Measurements from ENCODE around the gene ACTR10. TPM values are rescaled to one million over a fixed set of nuclear protein-coding genes. Genes with fewer than 3 reads are reported as not detected.

The ACTR10 gene
- total and polyA plus RNA-seq, 9 of the 15 experiments (the other 6 are each of a cell fraction or from before 2014, with no cell fraction given), result 22.0 to 66.1 (median 34.1) TPM

GRCh38 chr14:58244556-58245387 is 44.8 kb downstream of the ACTR10 start, which contains the start of gene PSMA3 (continued):
- peak; percentile 51 for TF ChIP-seq HNRNPLL (IDR thresholded peaks at IDR 0.05; ENCODE audit: low read depth, low read length, poor library complexity, severe bottlenecking)
- TF ChIP-seq ELK1 (CRISPR knock-in tag; IDR thresholded peaks at IDR 0.05), result no peak
- no peak for TF ChIP-seq HNRNPH1 (optimal IDR thresholded peaks at IDR 0.05; ENCODE audit: low read depth, low read length)
- TF ChIP-seq ID3 (CRISPR knock-in tag; IDR thresholded peaks at IDR 0.05), result no peak
- 0 out of 2 replicates have a peak, but pooled peaks have one; percentile 17 for TF ChIP-seq ID3 (tag; IDR thresholded peaks at IDR 0.05)
- TF ChIP-seq SRSF3 (IDR thresholded peaks at IDR 0.05; ENCODE audit: insufficient read depth, low read length), result no peak
- no peak for TF ChIP-seq IFI16 (CRISPR knock-in tag; IDR thresholded peaks at IDR 0.05)
- no peak for TF ChIP-seq SFPQ (IDR thresholded peaks at IDR 0.05; ENCODE audit: low read depth, low read length)
- no peak for TF ChIP-seq CREB3 (tag; conservative IDR thresholded peaks at IDR 0.05; ENCODE audit: low read depth)
- no peak for TF ChIP-seq U2AF1 (optimal IDR thresholded peaks at IDR 0.05; ENCODE audit: low read depth, low read length)
- no peak for TF ChIP-seq UBTF (IDR thresholded peaks at IDR 0.05; ENCODE audit: borderline replicate concordance in 1 of 2, low read depth in 2 of 2, low read length in 2 of 2)
- 0 out of 2 replicates have a peak, but pooled peaks have one; percentile 26 for TF ChIP-seq ETS1 (conservative IDR thresholded peaks at IDR 0.05; ENCODE audit: control insufficient read depth, low read depth, low read length)
- peak; percentile 83 for TF ChIP-seq MAFF (IDR thresholded peaks at IDR 0.05; ENCODE audit: low read length)
- 0 out of 2 replicates have a peak, but pooled peaks have one; percentile 39 for TF ChIP-seq CBX1 (IDR thresholded peaks at IDR 0.05; ENCODE audit: low read depth)
- TF ChIP-seq XRCC3 (IDR thresholded peaks at IDR 0.05), result no peak
- no peak for TF ChIP-seq ZNF408 (CRISPR knock-in tag; IDR thresholded peaks at IDR 0.05; ENCODE audit: low read depth)
- TF ChIP-seq MED1 (CRISPR knock-in tag; IDR thresholded peaks at IDR 0.05; ENCODE audit: borderline replicate concordance), result no peak
